ENCODE measurements around the gene TMEM53.

The TMEM53 gene

DNA sequence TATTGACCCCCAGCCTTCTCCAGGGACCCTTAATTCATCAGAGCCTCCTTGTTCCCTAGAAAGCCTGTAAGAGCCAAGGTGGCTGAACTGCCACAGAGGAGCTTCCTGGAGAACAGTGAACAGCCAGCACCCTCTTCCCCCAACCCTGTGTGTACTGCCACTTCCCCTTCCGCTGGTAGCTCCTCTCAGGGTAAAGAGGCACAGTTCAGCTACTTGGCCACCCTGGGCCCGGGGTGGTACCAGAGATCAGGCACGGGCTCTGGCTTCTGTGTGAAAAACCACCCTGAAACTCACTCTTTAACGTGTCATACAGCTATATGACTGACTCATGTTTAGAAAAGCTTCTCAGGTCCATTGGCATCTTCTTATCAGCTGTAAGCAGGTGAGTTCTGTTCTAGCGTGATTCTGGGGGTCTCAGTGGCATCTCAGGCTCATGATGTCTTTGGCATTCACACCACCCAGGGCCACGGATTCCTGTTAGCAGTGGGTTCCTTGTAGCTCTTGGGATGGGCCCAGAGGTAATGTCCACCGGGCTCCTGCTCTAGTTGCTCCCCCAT, 22.6 kb upstream of the TMEM53 start:
- DNase-seq (ENCODE audit: low read depth) = no peak

DNA sequence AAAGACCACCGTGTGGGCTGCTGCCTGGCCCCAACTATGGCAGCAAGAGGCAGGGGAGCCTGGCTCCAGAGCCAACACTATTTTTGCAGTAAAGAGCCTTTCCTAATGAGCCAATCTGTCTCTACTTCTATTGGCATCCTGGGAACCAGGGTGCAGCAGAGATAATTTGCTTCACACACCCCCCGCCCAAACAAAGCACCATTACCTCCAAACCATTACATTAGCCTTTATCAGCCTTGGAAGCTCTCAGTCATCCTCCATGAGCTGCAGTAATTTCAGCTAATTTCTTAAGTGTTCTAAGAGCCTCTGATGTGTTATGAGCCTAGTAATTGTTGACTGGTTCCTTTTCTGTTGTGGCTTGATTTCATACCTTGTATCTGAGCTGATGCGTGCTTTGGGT, 21.8 kb upstream of the TMEM53 start:
- DNase-seq (ENCODE audit: low read depth) = no peak

DNA sequence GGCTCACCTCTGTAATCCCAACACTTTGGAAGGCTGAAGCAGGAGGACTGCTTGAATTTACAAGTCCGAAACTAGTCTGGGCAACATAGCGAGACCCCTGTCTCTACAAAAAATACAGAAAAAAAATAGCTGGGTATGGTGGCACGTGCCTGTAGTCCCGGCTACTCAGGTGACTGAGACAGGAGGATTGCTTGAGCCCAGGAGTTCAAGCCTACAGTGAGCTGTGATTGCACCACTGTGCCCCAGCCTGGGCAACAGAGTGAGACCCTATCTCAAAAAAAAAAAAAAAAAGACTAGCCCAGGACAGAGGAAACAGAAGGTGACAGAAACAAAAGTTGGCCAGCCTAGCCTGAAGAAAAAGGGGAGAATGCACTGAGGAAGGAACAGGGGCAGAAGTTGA, 21.4 kb upstream of the TMEM53 start:
- no peak for DNase-seq (ENCODE audit: low read depth)

DNA sequence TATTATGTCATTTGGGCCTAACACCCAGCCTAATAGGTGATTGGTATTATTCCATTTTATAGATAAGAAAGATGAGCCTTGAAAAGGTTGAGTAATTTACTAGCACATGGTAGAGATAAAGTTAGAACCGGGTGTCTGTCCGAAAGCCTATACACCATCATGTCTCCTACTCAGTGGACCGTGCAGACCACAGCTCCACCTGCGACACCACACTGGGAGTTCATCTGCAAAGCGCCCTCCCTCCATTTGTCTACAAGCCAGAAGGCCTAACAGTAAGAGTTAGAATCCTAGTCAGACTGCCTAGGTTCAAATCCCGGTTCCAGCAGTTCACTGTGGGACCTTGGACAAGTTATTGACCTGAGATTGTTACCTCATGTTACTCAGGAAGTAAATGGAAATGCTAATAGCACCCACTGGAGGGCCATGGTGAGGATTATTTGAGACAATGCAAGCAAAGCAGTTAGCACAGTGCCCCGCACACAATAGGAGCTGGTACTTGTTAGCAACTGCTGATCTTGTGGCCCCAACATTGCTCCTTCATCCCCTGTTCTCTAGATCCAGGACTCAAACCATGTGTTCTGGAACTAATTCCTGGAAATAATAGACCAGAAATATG, 20.7 kb upstream of the TMEM53 start:
- no peak for DNase-seq (ENCODE audit: low read depth)

DNA sequence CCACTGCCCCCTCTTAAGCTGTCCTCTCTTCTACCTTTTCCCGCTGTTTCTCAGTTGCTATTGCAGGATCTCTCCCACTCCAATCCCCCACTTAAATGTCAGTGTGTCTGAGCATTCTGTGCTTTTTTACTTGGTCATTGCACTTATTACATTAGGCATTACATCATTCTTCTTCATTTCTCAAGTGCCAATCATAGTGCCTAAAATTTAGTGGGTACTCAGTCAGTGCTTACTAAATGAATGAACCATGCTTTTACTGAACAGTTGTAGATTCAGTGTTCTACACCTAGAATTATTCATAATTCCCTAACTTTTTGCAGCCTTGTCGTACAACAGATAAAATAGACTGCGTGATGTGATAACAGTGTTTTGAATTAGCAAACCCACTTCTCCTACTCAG, 19.6 kb upstream of the TMEM53 start:
- no peak for DNase-seq (ENCODE audit: low read depth)

DNA sequence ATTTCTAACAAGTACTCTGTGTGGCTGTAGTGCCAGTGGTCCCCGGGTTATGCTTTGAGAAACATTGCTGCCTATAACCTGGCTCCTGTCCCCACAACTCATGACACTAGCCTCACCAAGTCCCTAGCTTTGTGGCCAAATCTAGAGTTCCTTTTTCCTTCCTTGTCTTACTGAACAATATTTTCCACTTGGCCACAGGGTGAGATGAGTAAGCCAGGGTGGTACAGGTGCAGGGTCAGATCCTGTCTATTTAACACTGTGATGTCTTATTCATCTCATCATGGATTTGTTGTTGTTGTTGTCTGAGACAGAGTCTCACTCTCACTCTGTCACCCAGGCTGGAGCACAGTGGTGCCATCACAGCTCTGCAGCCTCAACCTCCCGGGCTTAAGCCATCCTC, 18.9 kb upstream of the TMEM53 start:
- no peak for DNase-seq (ENCODE audit: low read depth)

DNA sequence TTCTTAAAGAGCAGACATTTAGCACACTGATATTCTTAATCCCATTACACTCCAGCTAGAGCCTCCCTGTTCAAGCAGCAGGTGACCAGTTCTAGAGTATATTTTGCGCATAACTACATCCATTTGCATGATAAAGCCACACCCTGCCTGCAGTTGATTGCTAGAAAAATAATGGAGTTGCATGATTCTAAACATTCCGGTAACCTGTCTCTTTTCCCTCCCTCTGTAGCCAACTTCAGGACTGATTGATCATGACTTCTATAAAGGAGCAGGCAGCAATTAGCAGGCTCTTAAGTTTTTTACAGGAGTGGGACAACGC, 15.1 kb upstream of the TMEM53 start:
- no peak for DNase-seq (ENCODE audit: low read depth)

DNA sequence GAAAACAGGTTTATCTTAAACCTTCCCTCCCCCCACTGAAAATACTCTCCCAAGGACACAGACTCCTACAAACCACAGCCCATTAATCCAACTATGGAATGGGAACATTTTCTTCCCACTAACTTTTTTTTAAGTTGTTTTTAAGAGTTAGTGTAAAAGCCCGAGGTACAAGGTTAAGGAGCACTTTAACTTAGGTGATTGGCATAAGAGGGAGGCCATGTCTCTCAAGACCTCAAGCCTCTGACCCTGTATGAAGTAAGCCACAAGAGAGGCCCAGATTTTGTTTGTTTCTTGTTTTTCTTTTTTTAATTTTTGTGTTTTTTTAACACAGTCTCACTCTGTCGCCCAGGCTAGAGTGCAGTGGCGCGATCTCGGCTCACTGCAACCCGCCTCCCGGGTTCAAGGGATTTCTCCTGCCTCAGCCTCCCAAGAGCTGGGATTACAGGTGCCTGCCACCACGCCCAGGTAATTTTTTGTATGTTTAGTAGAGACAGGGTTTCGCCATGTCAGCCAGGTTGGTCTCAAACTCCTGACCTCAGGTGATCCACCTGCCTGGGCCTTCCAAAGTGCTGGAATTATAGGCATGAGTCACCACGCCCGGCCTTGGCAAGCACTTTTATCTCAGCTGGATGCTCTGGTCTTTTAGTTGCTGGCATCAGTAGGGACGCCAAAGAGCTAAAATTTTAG, 14.6 kb upstream of the TMEM53 start:
- no peak for DNase-seq (ENCODE audit: low read depth)

DNA sequence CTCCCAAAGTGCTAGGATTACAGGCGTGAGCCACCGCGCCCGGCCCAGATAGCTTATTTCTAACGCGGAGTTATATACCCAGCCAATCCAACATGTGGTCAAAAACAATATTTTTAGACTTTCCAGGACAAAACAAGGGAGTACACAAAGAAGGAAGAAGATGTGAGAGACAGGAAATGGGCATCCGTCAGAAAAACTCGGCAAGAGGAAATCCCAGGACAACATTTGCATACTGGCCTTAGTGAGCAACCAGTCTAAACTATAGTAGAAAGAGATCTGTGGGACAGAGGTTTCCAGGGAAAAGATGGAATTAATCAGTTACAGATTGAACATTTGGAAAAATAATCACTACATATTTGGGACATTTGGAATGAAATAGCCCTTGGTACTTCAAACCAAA, 11.6 kb upstream of the TMEM53 start:
- no peak for DNase-seq (ENCODE audit: low read depth)

DNA sequence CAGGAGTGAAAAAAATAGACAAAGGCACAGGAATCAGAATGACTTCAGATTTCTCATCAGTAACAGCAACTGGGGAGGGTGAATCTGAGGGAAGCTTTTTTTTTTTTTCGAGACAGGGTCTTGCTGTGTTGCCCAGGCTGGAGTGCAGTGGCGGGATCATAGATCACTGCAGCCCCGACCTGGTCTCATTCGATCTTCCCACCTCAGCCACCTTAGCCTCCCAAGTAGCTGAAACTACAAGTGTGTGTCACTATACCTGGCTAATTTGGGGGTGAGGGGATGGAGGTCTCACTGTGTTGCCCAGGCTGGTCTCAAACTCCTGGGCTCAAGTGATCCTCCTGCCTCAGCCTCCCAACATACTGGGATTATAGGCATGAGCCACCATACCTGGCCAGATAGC, 10.9 kb upstream of the TMEM53 start:
- no peak for DNase-seq (ENCODE audit: low read depth)

DNA sequence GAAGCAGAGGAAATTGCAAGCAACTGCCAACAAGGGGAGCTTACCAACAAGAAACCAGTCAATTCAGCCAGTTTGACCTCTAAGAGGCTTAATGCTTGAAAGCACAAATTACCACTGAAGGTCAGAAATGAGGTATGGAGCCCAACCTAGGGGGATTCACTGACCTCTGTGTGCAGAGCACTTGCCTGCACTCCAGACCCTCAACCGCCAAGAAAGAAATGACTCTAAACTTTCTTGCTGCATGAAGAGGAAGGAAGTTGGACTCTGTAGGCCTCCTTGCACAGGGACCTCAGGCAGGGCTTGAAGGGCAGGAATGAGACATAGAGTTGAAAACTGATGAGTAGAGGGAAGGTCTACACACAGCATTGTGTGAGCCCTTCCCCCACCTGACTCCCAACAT, 10.2 kb upstream of the TMEM53 start:
- DNase-seq (ENCODE audit: low read depth) = no peak

DNA sequence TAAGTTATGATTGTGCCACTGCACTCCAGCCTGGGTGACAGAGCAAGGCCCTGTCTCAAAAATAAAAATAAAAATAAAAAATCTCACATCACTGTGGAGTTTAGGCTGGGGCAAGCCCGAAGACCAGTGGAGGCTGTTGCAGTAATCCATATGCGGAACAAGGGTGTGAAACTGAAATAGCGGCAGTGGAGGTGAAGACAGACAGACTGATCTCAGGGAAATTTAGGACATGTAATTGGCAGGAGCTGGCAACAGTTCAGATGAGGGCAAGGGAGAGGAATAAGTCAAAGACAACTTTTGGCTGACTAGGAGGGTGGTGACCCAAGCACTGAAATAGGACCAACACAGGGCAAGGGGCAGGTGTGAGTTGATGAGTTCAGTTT, 8.6 kb upstream of the TMEM53 start:
- DNase-seq (ENCODE audit: low read depth) = no peak

DNA sequence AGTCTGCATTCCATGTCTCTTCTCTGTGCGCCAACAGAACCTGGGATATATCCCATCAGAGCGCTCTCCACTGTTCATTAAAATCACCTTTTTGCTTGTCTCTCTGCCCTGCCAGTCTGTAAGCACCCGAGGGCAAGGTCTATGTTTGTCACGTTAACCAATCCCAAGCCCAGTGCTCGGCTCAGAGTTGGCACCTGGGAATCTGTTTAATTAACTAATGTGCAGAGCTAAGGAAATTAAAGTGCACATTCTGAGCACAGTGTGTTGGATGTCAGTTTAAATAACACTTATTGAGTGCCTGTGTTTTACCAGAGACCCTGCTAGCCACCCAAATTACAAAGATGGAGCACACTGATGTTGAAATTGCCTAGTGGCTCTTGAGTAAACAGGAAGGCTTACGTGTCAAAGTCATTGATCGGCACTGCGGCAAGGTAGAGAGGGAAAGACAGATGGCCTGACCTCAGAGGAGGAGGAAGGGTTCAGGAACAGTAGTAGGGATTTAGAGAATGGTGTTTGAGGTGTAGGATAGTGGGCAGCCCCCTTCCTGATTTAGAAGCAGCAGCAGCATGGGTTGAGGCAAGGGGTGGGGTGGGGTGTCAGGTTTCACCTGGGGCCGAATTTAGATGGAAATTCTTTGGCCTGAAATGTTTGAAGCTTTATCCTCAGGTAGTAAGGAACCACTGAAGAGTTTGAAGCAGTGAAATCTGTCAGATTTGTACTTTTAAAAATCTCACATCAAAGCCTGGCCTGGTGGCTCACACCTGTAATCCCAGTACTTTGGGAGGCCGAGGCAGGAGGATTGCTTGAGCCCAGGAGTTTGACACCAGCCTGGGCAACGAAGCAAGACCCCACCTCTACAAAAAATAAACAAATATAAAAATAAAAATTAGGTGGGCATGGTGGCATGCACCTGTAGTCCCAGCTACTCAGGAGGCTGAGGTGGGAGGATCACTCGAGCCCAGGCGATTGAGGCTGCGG, 7.9 kb upstream of the TMEM53 start:
- no peak for DNase-seq (ENCODE audit: low read depth)

DNA sequence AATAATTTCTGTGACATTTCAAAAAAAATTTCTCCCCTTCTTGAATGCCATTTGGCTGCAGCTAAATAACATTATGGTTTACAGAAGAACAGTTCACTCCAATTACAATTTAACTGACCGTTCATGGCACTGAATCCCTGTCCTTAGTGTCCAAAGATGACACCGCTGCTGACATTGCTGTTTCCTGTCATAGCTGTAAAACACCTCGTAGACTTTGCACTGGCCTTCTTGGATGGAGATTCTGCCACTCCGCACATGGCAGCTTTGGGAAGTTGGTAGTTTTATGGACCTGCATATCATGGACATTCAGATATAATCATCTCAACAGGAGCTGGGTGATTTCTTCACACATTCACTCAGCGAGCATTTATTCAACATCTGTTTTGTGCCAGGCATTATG, 5.2 kb upstream of the TMEM53 start:
- DNase-seq (ENCODE audit: low read depth) = no peak

DNA sequence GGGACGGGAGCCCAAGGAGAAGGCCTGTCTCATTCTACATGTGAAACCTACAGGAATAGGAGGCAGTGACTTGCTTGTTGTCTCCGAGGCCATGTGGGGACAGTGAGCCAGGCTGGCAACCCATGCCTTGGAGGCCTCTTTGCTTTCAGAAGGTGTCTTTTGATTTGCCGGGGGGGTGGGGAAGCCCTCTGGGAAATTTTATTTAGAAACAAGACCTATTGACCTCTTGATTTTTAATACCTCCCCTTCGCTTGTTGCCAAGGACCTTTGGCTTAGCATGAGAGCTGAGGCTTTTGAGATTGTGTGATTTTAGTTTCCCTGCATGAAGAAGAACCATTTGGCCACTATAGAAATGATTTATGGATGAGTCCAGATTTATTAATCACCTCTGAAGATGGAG, 4.3 kb upstream of the TMEM53 start:
- DNase-seq (ENCODE audit: low read depth) = no peak

DNA sequence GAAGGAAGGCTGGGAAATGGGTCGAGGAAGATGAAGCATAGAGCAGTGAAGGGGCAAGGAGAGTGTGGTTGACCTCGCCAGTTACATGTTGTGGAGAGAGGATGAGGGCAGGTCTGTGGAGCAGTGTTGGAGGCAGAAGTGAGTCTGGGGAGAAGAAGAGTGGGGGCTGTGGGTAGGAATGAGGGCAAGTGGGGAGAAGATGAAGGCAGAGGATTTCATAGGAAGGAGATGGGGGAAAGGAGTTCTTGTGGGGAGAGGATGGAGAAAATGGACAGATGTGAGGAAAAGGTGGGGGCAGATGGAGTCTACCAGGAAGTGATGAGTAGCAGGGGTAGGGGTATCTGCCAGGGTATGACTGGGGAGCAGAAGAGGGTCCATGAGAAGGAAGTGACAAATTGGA, 3.8 kb upstream of the TMEM53 start:
- DNase-seq (ENCODE audit: low read depth) = no peak

DNA sequence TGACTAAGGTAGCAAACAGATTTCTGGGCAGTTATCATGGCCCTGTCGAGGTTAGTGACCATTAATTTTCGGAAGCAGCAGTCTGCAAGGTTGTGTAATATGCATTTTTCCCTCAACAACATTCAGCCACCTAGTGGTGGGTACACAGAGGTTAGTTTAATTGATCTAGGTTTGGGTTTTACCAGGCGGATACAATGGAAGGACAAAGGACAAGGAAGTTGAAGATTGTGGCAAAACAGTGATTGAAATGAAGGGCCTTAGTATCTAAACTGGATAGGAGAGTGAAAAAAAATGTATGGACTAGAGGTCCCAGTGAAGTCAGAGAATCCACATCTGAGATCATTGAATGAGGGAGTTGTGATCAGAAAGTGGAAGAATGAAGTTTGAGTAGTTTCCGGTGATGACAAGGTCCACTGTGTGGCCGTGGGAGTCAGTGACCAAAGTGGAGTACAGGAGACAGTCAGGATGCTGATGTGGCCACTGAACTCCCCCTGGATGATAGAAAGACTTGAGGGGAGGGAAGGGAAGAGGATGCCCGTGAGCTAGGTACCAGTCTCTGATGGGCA, 3.0 kb upstream of the TMEM53 start:
- DNase-seq (ENCODE audit: low read depth) = no peak

DNA sequence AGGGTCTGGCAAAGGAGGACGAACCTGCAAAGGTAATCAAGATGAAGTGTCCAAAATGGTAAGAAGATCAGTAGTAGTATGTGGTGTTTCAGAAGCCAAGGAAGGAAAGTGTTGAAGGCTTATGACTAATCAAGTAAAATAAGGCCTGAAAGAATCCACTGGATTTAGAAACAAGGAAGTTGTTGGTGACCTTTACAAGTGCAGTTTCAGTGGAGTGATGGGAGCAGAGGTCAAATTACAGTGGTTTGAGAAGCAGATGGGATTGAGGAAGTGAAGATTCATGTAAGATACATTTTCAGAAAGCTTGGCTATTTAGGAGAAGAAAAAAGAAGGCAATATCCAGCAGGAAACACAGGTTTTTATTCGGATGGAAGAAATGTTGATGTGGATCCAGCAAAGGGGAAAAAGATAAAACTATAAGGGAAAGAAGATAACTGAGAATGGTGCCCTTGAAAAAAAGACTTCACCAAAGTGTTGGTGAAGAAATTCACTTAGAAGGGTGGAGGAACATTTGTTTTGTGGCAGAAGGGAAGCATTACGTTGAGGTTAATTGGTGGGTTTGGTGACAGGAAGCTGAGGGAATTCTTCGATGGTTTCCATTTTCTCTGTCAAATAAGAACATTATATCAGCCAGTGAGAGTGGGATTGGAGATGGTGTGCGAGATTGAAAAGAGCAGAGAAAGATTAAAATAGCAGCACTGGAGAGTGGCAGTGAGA, 2.4 kb upstream of the TMEM53 start:
- no peak for DNase-seq (ENCODE audit: low read depth)

DNA sequence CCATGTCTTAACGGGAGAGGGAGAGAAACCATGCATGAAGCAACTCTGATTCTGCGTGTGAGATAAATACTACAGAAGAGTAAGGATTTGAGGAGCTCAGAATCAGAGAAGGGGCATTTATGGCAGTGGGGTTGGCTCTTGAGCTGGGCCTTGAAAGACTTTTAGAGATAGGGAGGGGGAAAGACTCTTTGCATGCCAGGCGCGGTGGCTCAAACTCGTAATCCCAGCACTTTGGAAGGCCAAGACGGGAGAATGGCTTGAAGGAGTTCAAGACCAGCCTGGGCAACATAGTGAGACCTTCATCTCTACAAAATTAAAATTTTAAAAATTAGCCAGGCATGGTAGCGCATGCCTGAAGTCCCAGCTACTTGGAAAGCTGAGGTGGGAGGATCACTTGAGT, 905 bp upstream of the TMEM53 start:
- no peak for DNase-seq (ENCODE audit: low read depth)

DNA sequence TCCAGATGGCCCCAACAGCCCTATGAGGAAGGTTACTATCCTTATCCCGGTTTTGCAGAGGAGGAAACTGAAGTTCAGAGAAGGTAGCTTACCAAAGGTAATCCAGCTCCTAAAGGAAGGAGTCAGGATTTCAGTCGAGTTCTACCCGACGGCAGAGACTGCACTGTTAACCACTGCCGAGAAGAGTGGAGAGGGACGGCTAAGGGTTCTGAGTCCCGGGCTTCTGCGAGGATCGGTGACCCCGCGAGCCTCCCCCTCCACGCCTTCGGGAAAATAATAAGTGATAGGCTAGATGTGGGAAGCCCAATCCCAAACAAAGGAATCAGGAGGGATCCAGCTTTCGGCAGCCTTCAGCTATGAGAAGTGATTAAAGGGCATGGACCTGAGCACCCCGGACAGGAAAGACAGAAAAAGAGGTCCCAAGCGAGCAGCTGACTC, 587 bp downstream of the TMEM53 start:
- no peak for DNase-seq (ENCODE audit: low read depth)

DNA sequence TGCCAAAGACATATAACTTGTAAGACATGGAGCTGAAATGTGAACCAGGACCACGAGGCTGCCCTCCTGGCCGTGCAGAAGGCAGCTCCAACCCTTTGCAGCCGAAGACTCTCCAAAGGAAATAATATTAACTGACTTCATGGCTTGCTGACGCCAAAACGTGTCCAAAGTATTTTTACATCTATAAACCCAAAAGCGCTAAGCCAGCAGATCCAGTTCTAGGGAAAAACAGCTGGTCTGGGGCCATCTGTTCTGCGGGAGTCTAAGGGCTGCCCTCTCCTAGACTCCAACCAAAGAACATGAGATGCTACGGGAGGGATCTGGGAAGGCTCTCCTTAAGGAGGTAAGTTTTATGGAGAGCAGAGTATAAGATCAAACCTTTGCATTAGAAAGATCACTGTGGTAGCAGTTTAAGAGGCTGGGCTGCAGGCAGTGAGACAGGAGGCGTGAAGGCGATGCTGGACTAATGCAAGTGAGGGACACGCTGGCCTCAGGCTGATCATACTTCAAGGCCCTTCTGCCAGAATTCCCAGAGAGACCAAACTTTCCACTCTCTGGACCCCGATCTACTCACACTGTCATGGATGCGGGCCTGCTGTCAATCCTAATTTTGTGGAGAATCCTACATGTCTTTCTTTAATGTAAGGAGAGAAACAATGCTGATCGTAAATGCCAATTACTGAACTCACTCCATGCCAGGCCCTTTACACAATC, 1.2 kb downstream of the TMEM53 start:
- DNase-seq (ENCODE audit: low read depth) = no peak
